ENCODE data around the gene TNNC1. TPM values are rescaled to one million over a fixed set of nuclear protein-coding genes. Genes with fewer than 3 reads are reported as not detected.

Gene TNNC1
- total and polyA plus RNA-seq, 10 of the 15 experiments (the other 5 are each of a cell fraction or from before 2014, with no cell fraction given), result 0.13 to 1.3 (median 0.53) TPM; not detected in 2

DNA sequence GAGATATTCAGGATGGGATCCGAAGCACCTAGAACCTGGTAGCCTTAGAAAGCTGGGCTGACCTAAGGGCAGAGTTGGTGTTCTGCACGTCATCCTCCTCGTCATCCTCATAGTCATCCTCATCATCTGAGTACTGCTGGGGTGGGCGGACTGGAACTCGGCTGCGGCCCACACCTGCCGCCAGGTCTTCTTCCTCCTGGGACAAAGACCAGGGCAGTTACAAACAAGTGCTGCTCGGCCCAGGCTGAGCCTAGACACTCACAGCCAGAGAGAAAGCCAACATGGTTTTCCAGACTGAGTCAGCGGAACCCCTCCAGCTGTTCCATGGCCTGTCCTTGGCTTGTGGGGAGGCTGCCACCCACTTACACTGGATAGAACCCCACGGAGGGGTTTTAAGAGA is 49.5 kb downstream of the TNNC1 start:
- RAD21 ChIA-PET (ENCODE audit: unreplicated experiment), result no interaction called here
- CTCF ChIA-PET, result interaction anchor here (0.9 kb wide), 1 partner anchor 9 kb away, joined by 3 read pairs; no protein-coding TSS in a partner anchor
- H3K36me3 ChIP-seq (ENCODE audit: control insufficient read depth in 2 of 2, insufficient read depth in 2 of 2, low read length in 1 of 2), result peaks cover 23 to 26% of the 10 kb centered on the region in 2 experiments
- H3K4me1 ChIP-seq (ENCODE audit: control insufficient read depth, insufficient read depth, low read length), result peaks cover 6% of the 10 kb centered on the region; the same call in 1 of the 2 replicates
- intact Hi-C loops (cut with micrococcal nuclease; ENCODE audit: unreplicated experiment), result no loop called here
- ATAC-seq, result no peak
- POLR2A ChIA-PET, result no interaction called here
- no peak for DNase-seq (ENCODE audit: low read depth, low spot score)
- no peak overlapping the region for H3K4me3 ChIP-seq
- H3K79me2 ChIP-seq (ENCODE audit: control insufficient read depth, insufficient read depth, low read length), result peaks cover 17% of the 10 kb centered on the region
- H3K9ac ChIP-seq (ENCODE audit: control insufficient read depth, insufficient read depth, low read length), result no peak overlapping the region
- FAIRE-seq, result no peak
- H3K4me2 ChIP-seq (ENCODE audit: control insufficient read depth, insufficient read depth), result no peak overlapping the region
- BruUV-seq (replicated peaks), result no TSS peak
- H3K9me3 ChIP-seq (replicated peaks; ENCODE audit: control insufficient read depth, insufficient read depth, low read length), result no peaks in the 10 kb centered on the region
- SMC1A ChIA-PET (ENCODE audit: uncharacterized antibody, unreplicated experiment), result interaction anchor here (1.2 kb wide), 1 partner anchor 19 kb away, joined by 3 read pairs; no protein-coding TSS in a partner anchor
- H4K20me1 ChIP-seq (ENCODE audit: control insufficient read depth, insufficient read depth), result no peaks in the 10 kb centered on the region
- in situ Hi-C loops (cut with MboI), result no loop called here
- H2AFZ ChIP-seq (ENCODE audit: control insufficient read depth, low read depth, low read length), result no peak overlapping the region
- WGBS (ENCODE audit: insufficient coverage, insufficient replicate concordance, low lambda C conversion rate, missing lambda C conversion rate), result 84% methylated on average over 10 of the region's 10 CpGs
- no peak for TF ChIP-seq SIN3A (IDR thresholded peaks at IDR 0.05; ENCODE audit: low read depth, low read length)
- TF ChIP-seq SMAD1 (IDR thresholded peaks at IDR 0.05; ENCODE audit: low read depth, partially characterized antibody), result no peak
- TF ChIP-seq, protein P1, sequence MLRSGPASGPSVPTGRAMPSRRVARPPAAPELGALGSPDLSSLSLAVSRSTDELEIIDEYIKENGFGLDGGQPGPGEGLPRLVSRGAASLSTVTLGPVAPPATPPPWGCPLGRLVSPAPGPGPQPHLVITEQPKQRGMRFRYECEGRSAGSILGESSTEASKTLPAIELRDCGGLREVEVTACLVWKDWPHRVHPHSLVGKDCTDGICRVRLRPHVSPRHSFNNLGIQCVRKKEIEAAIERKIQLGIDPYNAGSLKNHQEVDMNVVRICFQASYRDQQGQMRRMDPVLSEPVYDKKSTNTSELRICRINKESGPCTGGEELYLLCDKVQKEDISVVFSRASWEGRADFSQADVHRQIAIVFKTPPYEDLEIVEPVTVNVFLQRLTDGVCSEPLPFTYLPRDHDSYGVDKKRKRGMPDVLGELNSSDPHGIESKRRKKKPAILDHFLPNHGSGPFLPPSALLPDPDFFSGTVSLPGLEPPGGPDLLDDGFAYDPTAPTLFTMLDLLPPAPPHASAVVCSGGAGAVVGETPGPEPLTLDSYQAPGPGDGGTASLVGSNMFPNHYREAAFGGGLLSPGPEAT (IDR thresholded peaks at IDR 0.05; ENCODE audit: low read depth), result no peak
- TF ChIP-seq SIX5 (IDR thresholded peaks at IDR 0.05; ENCODE audit: low read depth, low read length, severe bottlenecking), result no peak
- TF ChIP-seq SUPT20H (IDR thresholded peaks at IDR 0.05; ENCODE audit: borderline replicate concordance, control insufficient read depth, low read depth, low read length), result no peak
- no peaks in the 10 kb centered on the region for H3K27me3 ChIP-seq (replicated peaks in 1 of 2; ENCODE audit: control insufficient read depth in 2 of 2, insufficient read depth in 2 of 2, low read length in 1 of 2)
- H3K27ac ChIP-seq (ENCODE audit: control insufficient read depth, insufficient read depth), result no peak overlapping the region

DNA sequence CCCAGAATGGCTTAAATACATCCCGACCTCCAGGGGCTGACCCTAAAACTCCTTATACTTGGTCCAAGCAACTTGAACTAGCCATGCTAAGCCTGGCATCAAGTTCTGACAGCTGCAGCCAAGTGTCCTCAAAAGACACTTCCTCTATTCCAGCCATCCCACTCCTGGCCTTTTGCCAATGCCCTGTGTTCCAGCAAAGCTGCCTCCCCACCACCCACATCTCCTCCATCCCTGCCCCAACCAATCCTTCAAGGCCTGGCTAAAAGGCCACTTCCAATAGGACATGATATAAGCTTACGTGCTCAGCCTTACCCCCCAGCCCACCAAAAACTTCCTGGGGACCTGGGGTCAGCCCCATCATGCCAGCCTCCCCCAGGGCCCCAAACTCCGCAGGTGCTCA is 49.9 kb downstream of the TNNC1 start:
- RAD21 ChIA-PET (ENCODE audit: unreplicated experiment), result no interaction called here
- SMC1A ChIA-PET (ENCODE audit: uncharacterized antibody, unreplicated experiment), result interaction anchor here (1.2 kb wide), 1 partner anchor 19 kb away, joined by 3 read pairs; no protein-coding TSS in a partner anchor
- CTCF ChIA-PET, result no interaction called here

More for the DNA sequence above, 49.9 kb downstream of the TNNC1 start:
- intact Hi-C loops (cut with micrococcal nuclease; ENCODE audit: unreplicated experiment), result no loop called here
- Histone ChIP-seq H3K4me3 (no peak overlapping the region), H2AFZ (ENCODE audit: control insufficient read depth, low read depth, low read length) (no peak overlapping the region), H3K27ac (ENCODE audit: control insufficient read depth, insufficient read depth) (no peak overlapping the region), H3K4me2 (ENCODE audit: control insufficient read depth, insufficient read depth) (no peak overlapping the region), H3K36me3 (ENCODE audit: control insufficient read depth in 2 of 2, insufficient read depth in 2 of 2, low read length in 1 of 2) (peaks cover 23 to 26% of the 10 kb centered on the region in 2 experiments), H3K4me1 (ENCODE audit: control insufficient read depth, insufficient read depth, low read length) (peaks cover 4% of the 10 kb centered on the region; the same call in 1 of the 2 replicates), H3K9me3 (replicated peaks; ENCODE audit: control insufficient read depth, insufficient read depth, low read length) (no peaks in the 10 kb centered on the region), H3K27me3 (replicated peaks in 1 of 2; ENCODE audit: control insufficient read depth in 2 of 2, insufficient read depth in 2 of 2, low read length in 1 of 2) (no peaks in the 10 kb centered on the region), H3K9ac (ENCODE audit: control insufficient read depth, insufficient read depth, low read length) (no peak overlapping the region), H4K20me1 (ENCODE audit: control insufficient read depth, insufficient read depth) (no peaks in the 10 kb centered on the region), H3K79me2 (ENCODE audit: control insufficient read depth, insufficient read depth, low read length) (peaks cover 13% of the 10 kb centered on the region)
- no peak for ATAC-seq
- FAIRE-seq, result no peak
- no TSS peak for BruUV-seq (replicated peaks)
- in situ Hi-C loops (cut with MboI), result no loop called here
- 100% methylated on average over 3 of the region's 3 CpGs for WGBS (ENCODE audit: insufficient coverage, insufficient replicate concordance, low lambda C conversion rate, missing lambda C conversion rate)
- no peak for DNase-seq (ENCODE audit: low read depth, low spot score)
- POLR2A ChIA-PET, result no interaction called here
- TF ChIP-seq SIX5 (IDR thresholded peaks at IDR 0.05; ENCODE audit: low read depth, low read length, severe bottlenecking), result no peak
- TF ChIP-seq, protein P2, sequence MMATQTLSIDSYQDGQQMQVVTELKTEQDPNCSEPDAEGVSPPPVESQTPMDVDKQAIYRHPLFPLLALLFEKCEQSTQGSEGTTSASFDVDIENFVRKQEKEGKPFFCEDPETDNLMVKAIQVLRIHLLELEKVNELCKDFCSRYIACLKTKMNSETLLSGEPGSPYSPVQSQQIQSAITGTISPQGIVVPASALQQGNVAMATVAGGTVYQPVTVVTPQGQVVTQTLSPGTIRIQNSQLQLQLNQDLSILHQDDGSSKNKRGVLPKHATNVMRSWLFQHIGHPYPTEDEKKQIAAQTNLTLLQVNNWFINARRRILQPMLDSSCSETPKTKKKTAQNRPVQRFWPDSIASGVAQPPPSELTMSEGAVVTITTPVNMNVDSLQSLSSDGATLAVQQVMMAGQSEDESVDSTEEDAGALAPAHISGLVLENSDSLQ (IDR thresholded peaks at IDR 0.05), result no peak
- no peak for TF ChIP-seq SIN3A (IDR thresholded peaks at IDR 0.05; ENCODE audit: low read depth, low read length)
- TF ChIP-seq, protein P3, sequence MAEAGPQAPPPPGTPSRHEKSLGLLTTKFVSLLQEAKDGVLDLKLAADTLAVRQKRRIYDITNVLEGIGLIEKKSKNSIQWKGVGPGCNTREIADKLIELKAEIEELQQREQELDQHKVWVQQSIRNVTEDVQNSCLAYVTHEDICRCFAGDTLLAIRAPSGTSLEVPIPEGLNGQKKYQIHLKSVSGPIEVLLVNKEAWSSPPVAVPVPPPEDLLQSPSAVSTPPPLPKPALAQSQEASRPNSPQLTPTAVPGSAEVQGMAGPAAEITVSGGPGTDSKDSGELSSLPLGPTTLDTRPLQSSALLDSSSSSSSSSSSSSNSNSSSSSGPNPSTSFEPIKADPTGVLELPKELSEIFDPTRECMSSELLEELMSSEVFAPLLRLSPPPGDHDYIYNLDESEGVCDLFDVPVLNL (IDR thresholded peaks at IDR 0.05; ENCODE audit: low read depth, low read length), result no peak
